ENCODE data around the gene HDAC4. TPM values are rescaled to one million over a fixed set of nuclear protein-coding genes. Genes with fewer than 3 reads are reported as not detected.

The HDAC4 gene
- total RNA-seq, 1 donor from 2014 or later, result 65.7 TPM

- TF ChIP-seq, protein P1, sequence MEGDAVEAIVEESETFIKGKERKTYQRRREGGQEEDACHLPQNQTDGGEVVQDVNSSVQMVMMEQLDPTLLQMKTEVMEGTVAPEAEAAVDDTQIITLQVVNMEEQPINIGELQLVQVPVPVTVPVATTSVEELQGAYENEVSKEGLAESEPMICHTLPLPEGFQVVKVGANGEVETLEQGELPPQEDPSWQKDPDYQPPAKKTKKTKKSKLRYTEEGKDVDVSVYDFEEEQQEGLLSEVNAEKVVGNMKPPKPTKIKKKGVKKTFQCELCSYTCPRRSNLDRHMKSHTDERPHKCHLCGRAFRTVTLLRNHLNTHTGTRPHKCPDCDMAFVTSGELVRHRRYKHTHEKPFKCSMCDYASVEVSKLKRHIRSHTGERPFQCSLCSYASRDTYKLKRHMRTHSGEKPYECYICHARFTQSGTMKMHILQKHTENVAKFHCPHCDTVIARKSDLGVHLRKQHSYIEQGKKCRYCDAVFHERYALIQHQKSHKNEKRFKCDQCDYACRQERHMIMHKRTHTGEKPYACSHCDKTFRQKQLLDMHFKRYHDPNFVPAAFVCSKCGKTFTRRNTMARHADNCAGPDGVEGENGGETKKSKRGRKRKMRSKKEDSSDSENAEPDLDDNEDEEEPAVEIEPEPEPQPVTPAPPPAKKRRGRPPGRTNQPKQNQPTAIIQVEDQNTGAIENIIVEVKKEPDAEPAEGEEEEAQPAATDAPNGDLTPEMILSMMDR (IDR thresholded peaks at IDR 0.05), result no peak
- Histone ChIP-seq H3K4me3 (no peak overlapping the region), H3K27ac (no peak overlapping the region), H3K36me3 (peaks cover 32 to 51% of the 10 kb centered on the region in 2 donors), H3K4me1 (no peaks in the 10 kb centered on the region), H3K27me3 (no peaks in the 10 kb centered on the region), H3K9me3 (no peaks in the 10 kb centered on the region)
- DNase-seq (ENCODE audit: low spot score in 2 of 2), result no peak
- intact Hi-C loops (cut with DNase I), result no loop called here
Observed at GRCh38 chr2:239085201-239085992, 315.4 kb downstream of the HDAC4 start.

GRCh38 chr2:239084007-239084406 lies 316.8 kb downstream of the HDAC4 start:
- no peak for DNase-seq (ENCODE audit: low spot score in 2 of 2)
- Histone ChIP-seq H3K4me3 (no peak overlapping the region), H3K9me3 (no peaks in the 10 kb centered on the region), H3K4me1 (no peaks in the 10 kb centered on the region), H3K27ac (no peak overlapping the region), H3K36me3 (peaks cover 35 to 61% of the 10 kb centered on the region in 2 donors), H3K27me3 (no peaks in the 10 kb centered on the region)
- TF ChIP-seq, protein P1 (IDR thresholded peaks at IDR 0.05), result no peak
- intact Hi-C loops (cut with DNase I), result no loop called here

GRCh38 chr2:239082425-239082824 lies 318.4 kb downstream of the HDAC4 start:
- intact Hi-C loops (cut with DNase I), result no loop called here
- no peak overlapping the region for H3K4me3 ChIP-seq

GRCh38 chr2:239081622-239082021 lies 319.2 kb downstream of the HDAC4 start:
- TF ChIP-seq, protein P1 (IDR thresholded peaks at IDR 0.05), result no peak
- intact Hi-C loops (cut with DNase I), result no loop called here
- H3K9me3 ChIP-seq, result no peaks in the 10 kb centered on the region
- no peak overlapping the region for H3K4me3 ChIP-seq
- H3K27ac ChIP-seq, result no peak overlapping the region
- no peak for DNase-seq (ENCODE audit: low spot score in 2 of 2)
- H3K27me3 ChIP-seq, result no peaks in the 10 kb centered on the region
- H3K36me3 ChIP-seq, result peaks cover 26 to 56% of the 10 kb centered on the region in 2 donors
- no peaks in the 10 kb centered on the region for H3K4me1 ChIP-seq

More at GRCh38 chr2:239082425-239082824, 318.4 kb downstream of the HDAC4 start:
- Histone ChIP-seq H3K36me3 (peaks cover 30 to 57% of the 10 kb centered on the region in 2 donors), H3K9me3 (no peaks in the 10 kb centered on the region), H3K27me3 (no peaks in the 10 kb centered on the region), H3K4me1 (no peaks in the 10 kb centered on the region), H3K27ac (no peak overlapping the region)
- no peak for DNase-seq (ENCODE audit: low spot score in 2 of 2)
- TF ChIP-seq, protein P1 (IDR thresholded peaks at IDR 0.05), result no peak

- TF ChIP-seq, protein P1 (IDR thresholded peaks at IDR 0.05), result no peak
- H3K36me3 ChIP-seq, result peaks cover 26 to 56% of the 10 kb centered on the region in 2 donors
- H3K27me3 ChIP-seq, result no peaks in the 10 kb centered on the region
- no peak for DNase-seq (ENCODE audit: low spot score in 2 of 2)
- no peaks in the 10 kb centered on the region for H3K4me1 ChIP-seq
- no peaks in the 10 kb centered on the region for H3K9me3 ChIP-seq
- no peak overlapping the region for H3K4me3 ChIP-seq
- no peak overlapping the region for H3K27ac ChIP-seq
- intact Hi-C loops (cut with DNase I), result no loop called here
Observed at GRCh38 chr2:239081046-239081445, 319.8 kb downstream of the HDAC4 start.
